Measurements from ENCODE around the gene AKAP14.
"Not testable (repeated sequence)": the region's sequence is repeated elsewhere in the genome, so short reads cannot be mapped to it uniquely, and the experiment has no call there.

The AKAP14 gene

DNA sequence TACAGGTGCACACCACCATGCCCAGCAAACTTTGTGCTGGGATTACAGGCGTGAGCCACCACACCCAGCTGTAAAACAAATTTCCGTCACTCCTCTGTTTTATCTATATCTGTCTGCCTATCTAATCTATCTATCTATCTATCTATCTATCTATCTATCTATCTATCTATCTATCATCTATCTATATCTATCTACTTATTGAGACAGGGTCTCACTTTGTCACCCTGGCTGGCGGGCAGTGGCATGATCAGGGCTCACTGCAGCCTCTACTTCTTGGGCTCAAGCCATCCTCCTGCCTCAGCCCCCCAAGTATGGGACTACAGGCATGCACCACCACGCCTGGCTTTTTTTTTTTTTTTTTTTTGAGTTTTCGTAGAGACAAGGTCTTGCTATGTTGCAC lies 20.6 kb downstream of the AKAP14 start:
- H3K14ac ChIP-seq (ENCODE audit: low read length): no peak overlapping the region
- no peak overlapping the region for H3K4me3 ChIP-seq (ENCODE audit: low read length in 2 of 2)
- no peak overlapping the region for H3K4ac ChIP-seq (ENCODE audit: low read length)
- H3K23ac ChIP-seq (ENCODE audit: low read depth, low read length, poor library complexity): no peak overlapping the region
- H2AK5ac ChIP-seq (ENCODE audit: low read depth, low read length): no peak overlapping the region
- no peaks in the 10 kb centered on the region for H3K36me3 ChIP-seq (replicated peaks in 1 of 2; ENCODE audit: control insufficient read depth in 2 of 2, insufficient read depth in 2 of 2, low read length in 2 of 2)
- no peak overlapping the region for H3K27ac ChIP-seq (replicated peaks; ENCODE audit: low read length)
- H2BK120ac ChIP-seq (ENCODE audit: low read depth, low read length): no peak overlapping the region
- H3K18ac ChIP-seq (ENCODE audit: low read length): no peak overlapping the region
- H3K79me1 ChIP-seq (ENCODE audit: low read depth, low read length): no peaks in the 10 kb centered on the region
- no peak overlapping the region for H3K4me2 ChIP-seq (ENCODE audit: insufficient read depth, low read length, poor library complexity, severe bottlenecking)
- no peak overlapping the region for H3K9ac ChIP-seq (ENCODE audit: low read depth, low read length, poor library complexity)
- H3K27me3 ChIP-seq (ENCODE audit: control insufficient read depth in 3 of 3, insufficient read depth in 3 of 3, low read depth in 1 of 3, low read length in 3 of 3): no peaks in the 10 kb centered on the region
- no peak overlapping the region for H2BK5ac ChIP-seq (ENCODE audit: low read length)
- H2BK12ac ChIP-seq (ENCODE audit: low read length): no peak overlapping the region
- no CpG with 5 or more reads among the region's 5 CpGs for WGBS, 2 donors (ENCODE audit: extremely low coverage in 2 of 2, insufficient read length in 2 of 2, insufficient replicate concordance in 1 of 2)
- H4K91ac ChIP-seq (ENCODE audit: low read depth, low read length, poor library complexity): no peak overlapping the region
- H4K8ac ChIP-seq (ENCODE audit: low read depth, low read length): no peak overlapping the region
- no peak for DNase-seq (ENCODE audit: low spot score)
- no peak overlapping the region for H2BK15ac ChIP-seq (ENCODE audit: low read length)
- H2AFZ ChIP-seq (ENCODE audit: low read length): no peak overlapping the region
- no peaks in the 10 kb centered on the region for H3K9me3 ChIP-seq (replicated peaks in 1 of 2; ENCODE audit: control insufficient read depth in 2 of 2, insufficient read depth in 1 of 2, low read depth in 1 of 2, low read length in 2 of 2)
- H3K4me1 ChIP-seq (ENCODE audit: control insufficient read depth in 2 of 2, insufficient read depth in 1 of 2, low read depth in 1 of 2, low read length in 2 of 2): no peaks in the 10 kb centered on the region

DNA sequence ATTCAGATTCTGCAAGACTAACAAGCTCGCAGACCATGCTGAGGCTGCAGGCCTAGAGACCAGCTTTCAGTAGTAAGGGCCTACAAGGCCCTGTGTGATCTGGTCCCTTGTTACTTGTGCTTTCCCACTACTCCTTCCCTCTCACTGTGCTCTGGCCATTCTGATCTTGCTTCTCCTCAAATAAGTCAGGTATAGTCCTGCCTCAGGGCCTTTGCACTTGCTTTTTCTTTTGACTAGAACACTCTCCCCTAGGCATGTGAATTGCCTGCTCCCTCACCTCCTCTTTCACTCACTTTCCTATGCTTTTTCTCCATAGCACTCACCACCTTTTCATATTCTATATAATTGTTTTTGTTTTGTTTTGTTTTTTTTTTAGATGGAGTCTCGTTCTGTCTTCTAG lies 22.2 kb downstream of the AKAP14 start:
- Histone ChIP-seq H3K27me3 (ENCODE audit: control insufficient read depth in 3 of 3, insufficient read depth in 3 of 3, low read depth in 1 of 3, low read length in 3 of 3) (no peaks in the 10 kb centered on the region), H2AK5ac (ENCODE audit: low read depth, low read length) (no peak overlapping the region), H3K9ac (ENCODE audit: low read depth, low read length, poor library complexity) (no peak overlapping the region), H2AFZ (ENCODE audit: low read length) (no peak overlapping the region), H2BK5ac (ENCODE audit: low read length) (no peak overlapping the region), H2BK120ac (ENCODE audit: low read depth, low read length) (no peak overlapping the region), H3K9me3 (replicated peaks in 1 of 2; ENCODE audit: control insufficient read depth in 2 of 2, insufficient read depth in 1 of 2, low read depth in 1 of 2, low read length in 2 of 2) (no peaks in the 10 kb centered on the region), H3K4ac (ENCODE audit: low read length) (no peak overlapping the region), H3K36me3 (replicated peaks in 1 of 2; ENCODE audit: control insufficient read depth in 2 of 2, insufficient read depth in 2 of 2, low read length in 2 of 2) (no peaks in the 10 kb centered on the region), H3K4me1 (ENCODE audit: control insufficient read depth in 2 of 2, insufficient read depth in 1 of 2, low read depth in 1 of 2, low read length in 2 of 2) (no peaks in the 10 kb centered on the region), H3K4me3 (ENCODE audit: low read length in 2 of 2) (no peak overlapping the region), H3K79me1 (ENCODE audit: low read depth, low read length) (no peaks in the 10 kb centered on the region), H3K4me2 (ENCODE audit: insufficient read depth, low read length, poor library complexity, severe bottlenecking) (no peak overlapping the region), H4K91ac (ENCODE audit: low read depth, low read length, poor library complexity) (no peak overlapping the region), H4K8ac (ENCODE audit: low read depth, low read length) (no peak overlapping the region), H3K14ac (ENCODE audit: low read length) (no peak overlapping the region), H2BK15ac (ENCODE audit: low read length) (no peak overlapping the region), H2BK12ac (ENCODE audit: low read length) (no peak overlapping the region), H3K18ac (ENCODE audit: low read length) (no peak overlapping the region), H3K27ac (replicated peaks; ENCODE audit: low read length) (no peak overlapping the region), H3K23ac (ENCODE audit: low read depth, low read length, poor library complexity) (no peak overlapping the region)
- WGBS, 2 donors (ENCODE audit: extremely low coverage in 2 of 2, insufficient read length in 2 of 2, insufficient replicate concordance in 1 of 2): no CpG with 5 or more reads among the region's 2 CpGs
- DNase-seq (ENCODE audit: low spot score): no peak

DNA sequence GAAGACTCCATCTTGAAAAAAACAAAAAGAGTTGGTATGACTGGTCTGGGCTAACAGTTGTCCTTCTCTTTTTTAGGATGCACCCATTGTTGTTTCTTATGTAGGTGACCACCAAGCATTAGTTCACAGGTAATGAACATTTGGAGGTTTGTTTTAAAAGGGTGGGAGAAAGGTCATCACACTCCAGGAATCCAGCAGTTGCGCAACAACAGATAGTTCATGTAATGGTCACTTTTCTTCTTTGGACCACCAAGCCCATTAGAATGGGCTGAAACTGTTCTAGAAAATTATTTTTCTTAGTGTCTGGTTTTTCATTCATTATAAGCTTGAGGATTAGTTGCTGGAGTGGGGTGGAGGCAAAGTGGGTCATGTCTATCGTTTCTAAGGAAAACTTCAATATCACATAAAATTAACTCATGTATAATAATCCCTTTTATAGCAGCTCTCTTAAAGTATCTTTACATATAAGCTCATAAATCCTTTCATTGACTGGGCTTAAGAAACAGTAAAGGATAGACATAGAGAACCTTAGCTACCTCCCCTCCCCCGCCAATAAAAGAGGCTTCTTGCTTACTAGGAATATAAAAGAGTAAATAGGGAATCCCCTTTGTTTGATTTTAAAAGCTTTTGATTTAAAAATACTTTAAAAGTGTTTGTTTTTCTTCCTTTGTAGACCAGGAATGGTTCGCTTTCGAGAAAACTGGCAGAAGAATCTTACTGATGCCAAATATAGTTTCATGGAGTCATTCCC lies 24.3 kb downstream of the AKAP14 start:
- Histone ChIP-seq H2BK5ac (ENCODE audit: low read length) (no peak overlapping the region), H3K4me3 (ENCODE audit: low read length in 2 of 2) (no peak overlapping the region), H3K27ac (replicated peaks; ENCODE audit: low read length) (no peak overlapping the region), H2AK5ac (ENCODE audit: low read depth, low read length) (no peak overlapping the region), H3K9me3 (replicated peaks in 1 of 2; ENCODE audit: control insufficient read depth in 2 of 2, insufficient read depth in 1 of 2, low read depth in 1 of 2, low read length in 2 of 2) (no peaks in the 10 kb centered on the region), H3K23ac (ENCODE audit: low read depth, low read length, poor library complexity) (no peak overlapping the region), H3K4me1 (ENCODE audit: control insufficient read depth in 2 of 2, insufficient read depth in 1 of 2, low read depth in 1 of 2, low read length in 2 of 2) (no peaks in the 10 kb centered on the region), H3K27me3 (ENCODE audit: control insufficient read depth in 3 of 3, insufficient read depth in 3 of 3, low read depth in 1 of 3, low read length in 3 of 3) (no peaks in the 10 kb centered on the region), H3K9ac (ENCODE audit: low read depth, low read length, poor library complexity) (no peak overlapping the region), H3K4ac (ENCODE audit: low read length) (no peak overlapping the region), H3K4me2 (ENCODE audit: insufficient read depth, low read length, poor library complexity, severe bottlenecking) (no peak overlapping the region), H3K18ac (ENCODE audit: low read length) (no peak overlapping the region), H2BK12ac (ENCODE audit: low read length) (no peak overlapping the region), H2BK15ac (ENCODE audit: low read length) (no peak overlapping the region), H2AFZ (ENCODE audit: low read length) (no peak overlapping the region), H3K14ac (ENCODE audit: low read length) (no peak overlapping the region), H3K36me3 (replicated peaks in 1 of 2; ENCODE audit: control insufficient read depth in 2 of 2, insufficient read depth in 2 of 2, low read length in 2 of 2) (peaks cover 0 to 5% of the 10 kb centered on the region in 2 donors), H2BK120ac (ENCODE audit: low read depth, low read length) (no peak overlapping the region), H4K8ac (ENCODE audit: low read depth, low read length) (no peak overlapping the region), H4K91ac (ENCODE audit: low read depth, low read length, poor library complexity) (no peak overlapping the region), H3K79me1 (ENCODE audit: low read depth, low read length) (no peaks in the 10 kb centered on the region)
- DNase-seq (ENCODE audit: low spot score): no peak
- no CpG with 5 or more reads among the region's 5 CpGs for WGBS, 2 donors (ENCODE audit: extremely low coverage in 2 of 2, insufficient read length in 2 of 2, insufficient replicate concordance in 1 of 2)

DNA sequence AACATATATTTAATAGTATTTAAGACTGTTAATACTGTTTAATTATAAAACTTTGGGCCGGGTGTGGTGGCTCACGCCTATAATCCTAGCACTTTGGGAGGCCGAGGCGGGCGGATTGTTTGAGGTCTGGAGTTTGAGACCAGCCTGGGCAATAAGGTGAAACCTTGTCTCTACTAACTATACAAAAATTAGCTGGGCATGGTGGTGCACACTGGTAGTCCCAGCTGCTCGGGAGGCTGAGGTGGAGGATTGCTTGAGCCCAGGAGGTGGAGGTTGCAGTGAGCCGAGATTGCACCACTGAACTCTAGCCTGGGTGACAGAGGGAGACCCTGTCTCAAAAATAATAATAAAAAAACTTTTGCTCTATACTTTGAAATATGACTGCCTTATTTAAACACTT lies 26.7 kb downstream of the AKAP14 start:
- not testable (repeated sequence) for H3K27me3 ChIP-seq (ENCODE audit: control insufficient read depth in 3 of 3, insufficient read depth in 3 of 3, low read depth in 1 of 3, low read length in 3 of 3); DNase-seq (ENCODE audit: low spot score); H2BK120ac ChIP-seq (ENCODE audit: low read depth, low read length); H2AFZ ChIP-seq (ENCODE audit: low read length); H2BK15ac ChIP-seq (ENCODE audit: low read length); H3K4me1 ChIP-seq (ENCODE audit: control insufficient read depth in 2 of 2, insufficient read depth in 1 of 2, low read depth in 1 of 2, low read length in 2 of 2); H3K14ac ChIP-seq (ENCODE audit: low read length); H3K9me3 ChIP-seq (replicated peaks in 1 of 2; ENCODE audit: control insufficient read depth in 2 of 2, insufficient read depth in 1 of 2, low read depth in 1 of 2, low read length in 2 of 2); H3K4me2 ChIP-seq (ENCODE audit: insufficient read depth, low read length, poor library complexity, severe bottlenecking); H3K36me3 ChIP-seq (replicated peaks in 1 of 2; ENCODE audit: control insufficient read depth in 2 of 2, insufficient read depth in 2 of 2, low read length in 2 of 2); H3K18ac ChIP-seq (ENCODE audit: low read length); H3K23ac ChIP-seq (ENCODE audit: low read depth, low read length, poor library complexity); H3K79me1 ChIP-seq (ENCODE audit: low read depth, low read length); H2AK5ac ChIP-seq (ENCODE audit: low read depth, low read length); H2BK12ac ChIP-seq (ENCODE audit: low read length); H3K27ac ChIP-seq (replicated peaks; ENCODE audit: low read length); H4K8ac ChIP-seq (ENCODE audit: low read depth, low read length); H2BK5ac ChIP-seq (ENCODE audit: low read length); H3K4ac ChIP-seq (ENCODE audit: low read length); H3K4me3 ChIP-seq (ENCODE audit: low read length in 2 of 2); H3K9ac ChIP-seq (ENCODE audit: low read depth, low read length, poor library complexity); H4K91ac ChIP-seq (ENCODE audit: low read depth, low read length, poor library complexity)
- no CpG with 5 or more reads among the region's 7 CpGs for WGBS, 2 donors (ENCODE audit: extremely low coverage in 2 of 2, insufficient read length in 2 of 2, insufficient replicate concordance in 1 of 2)

Measured in neuronal stem cell (in vitro differentiated cells).